ENCODE data around the gene RNF10.

RNF10 gene

DNA sequence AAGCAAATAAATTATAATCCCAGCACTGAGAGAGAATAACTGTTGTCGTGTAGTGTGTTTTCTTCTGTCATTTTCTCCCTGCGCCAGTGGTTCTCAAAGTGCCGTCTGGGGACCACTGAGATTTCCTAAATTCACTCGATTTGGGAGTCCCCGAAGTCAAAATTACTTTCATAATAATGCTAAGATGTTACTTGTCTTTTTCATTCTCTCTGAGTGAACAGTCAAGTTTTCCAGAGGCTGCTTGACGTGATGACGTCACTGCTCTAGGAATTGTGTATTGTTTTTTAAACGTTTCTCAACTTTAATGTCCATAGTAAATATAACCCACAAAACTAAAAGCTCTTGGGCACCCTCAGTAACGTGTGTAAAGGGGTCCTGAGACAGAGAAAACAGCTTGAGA is 47.8 kb downstream of the RNF10 start:
- peaks cover 31 to 44% (median 35%) of the 10 kb centered on the region in 11 experiments for H3K27me3 ChIP-seq
- peak overlapping the region; percentile 60 to 83 (median 81); a peak in 21 of 22 replicates for H3K9ac ChIP-seq
- peak overlapping the region; percentile 77 to 90 (median 83) for H3K4me3 ChIP-seq
- H3K4me1 ChIP-seq, result peaks cover 14 to 28% (median 24%) of the 10 kb centered on the region in 10 experiments
- no peak for TF ChIP-seq Cebpa-rat (IDR thresholded peaks at IDR 0.05)
- H4K20me1 ChIP-seq, result peaks cover 0 to 45% (median 21%) of the 10 kb centered on the region in 11 experiments; a peak in 17 of 22 replicates
- peak overlapping the region in 1 of 11 experiments; percentile 15; a peak in 1 of 22 replicates for H3K27ac ChIP-seq
- H3K9me3 ChIP-seq (replicated peaks in 1 of 11), result no peaks in the 10 kb centered on the region
- peak overlapping the region; percentile 87 to 96 (median 89) for H3K4me2 ChIP-seq
- H3K36me3 ChIP-seq, result peaks cover 27 to 33% (median 31%) of the 10 kb centered on the region in 11 experiments

DNA sequence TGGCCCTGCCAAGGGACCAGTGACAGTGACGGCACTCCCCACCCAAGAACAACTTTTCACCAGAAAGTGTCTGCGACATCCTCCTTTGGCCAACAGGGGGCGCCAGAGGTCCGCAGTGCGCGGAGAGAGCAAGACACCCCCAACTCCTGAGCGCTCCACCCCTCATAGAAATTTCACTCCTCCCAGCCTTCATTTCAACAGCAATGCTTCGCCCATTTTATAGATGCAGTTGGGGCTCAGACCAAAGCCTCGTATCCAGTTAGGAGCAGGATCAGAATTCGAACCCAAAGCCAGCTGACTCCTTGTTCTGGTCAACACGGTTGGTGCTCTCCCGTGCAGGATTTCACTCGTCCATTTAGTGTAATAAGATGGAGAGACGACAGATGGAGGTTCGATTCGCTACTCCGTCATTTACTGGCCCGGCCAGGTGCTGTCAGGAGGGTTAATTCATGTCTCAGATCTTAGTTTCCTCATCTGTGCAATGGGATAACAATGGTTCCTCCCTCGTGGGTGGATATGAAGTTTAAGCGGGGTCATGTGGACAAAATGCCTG is 49.4 kb downstream of the RNF10 start:
- no peak overlapping the region for H3K9ac ChIP-seq
- H3K36me3 ChIP-seq, result peaks cover 11 to 17% (median 16%) of the 10 kb centered on the region in 11 experiments
- H3K4me3 ChIP-seq, result no peak overlapping the region
- peaks cover 31 to 44% (median 35%) of the 10 kb centered on the region in 11 experiments for H3K27me3 ChIP-seq
- peak overlapping the region in 4 of 11 experiments; percentile 25 to 69 (median 48); a peak in 8 of 22 replicates for H3K4me2 ChIP-seq
- H4K20me1 ChIP-seq, result peaks cover 0 to 34% (median 9%) of the 10 kb centered on the region in 11 experiments; a peak in 17 of 22 replicates
- no peak overlapping the region for H3K27ac ChIP-seq
- no peak for TF ChIP-seq Cebpa-rat (IDR thresholded peaks at IDR 0.05)
- H3K4me1 ChIP-seq, result peaks cover 14 to 28% (median 24%) of the 10 kb centered on the region in 10 experiments
- no peaks in the 10 kb centered on the region for H3K9me3 ChIP-seq (replicated peaks in 1 of 11)

DNA sequence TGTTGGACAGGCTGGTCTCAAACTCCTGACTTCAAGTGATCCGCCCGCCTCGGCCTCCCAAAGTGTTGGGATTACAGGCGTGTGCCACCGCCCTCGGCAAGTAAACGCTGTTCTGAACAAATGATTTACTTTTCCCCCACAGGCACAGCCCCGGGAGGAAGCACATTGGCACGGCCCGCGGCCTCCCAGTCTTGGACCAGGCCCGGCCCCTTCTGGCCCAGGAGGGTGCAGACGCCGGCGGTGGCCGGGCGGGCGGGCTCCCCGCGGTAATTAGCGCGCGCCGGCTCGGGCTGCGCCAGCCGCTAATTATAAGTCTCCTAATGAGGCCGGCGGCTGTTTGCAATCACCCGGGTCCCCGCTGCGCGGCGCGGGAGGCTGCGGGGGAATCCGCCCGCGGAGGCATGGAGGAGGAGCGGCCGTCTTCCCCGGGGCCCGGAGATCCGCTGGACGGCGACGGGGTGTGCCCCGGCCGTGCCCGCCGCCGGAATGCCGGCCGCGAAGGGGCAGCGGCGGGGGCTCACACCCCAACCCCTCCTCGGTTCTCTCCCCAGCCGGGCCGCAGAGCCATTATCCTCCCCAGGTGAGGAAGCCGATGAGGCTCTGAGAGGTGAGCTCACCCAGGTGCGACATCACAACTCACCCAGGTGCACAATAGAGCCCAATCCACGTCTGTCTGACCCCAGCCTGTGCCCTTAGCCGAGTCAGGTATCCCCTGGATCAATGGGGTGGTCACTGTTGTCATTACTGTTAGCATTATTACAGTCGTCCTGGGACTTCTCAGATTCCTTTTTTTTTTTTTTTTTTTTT is 50.4 kb downstream of the RNF10 start:
- H3K4me3 ChIP-seq, result peak overlapping the region; percentile 44 to 69 (median 55)
- no peaks in the 10 kb centered on the region for H3K9me3 ChIP-seq (replicated peaks in 1 of 11)
- peak overlapping the region; percentile 75 to 94 (median 89) for H3K4me2 ChIP-seq
- H3K9ac ChIP-seq, result peak overlapping the region; percentile 30 to 66 (median 55); a peak in 19 of 22 replicates
- peaks cover 1 to 7% (median 6%) of the 10 kb centered on the region in 11 experiments; a peak in 20 of 22 replicates for H3K36me3 ChIP-seq
- no peak for TF ChIP-seq Cebpa-rat (IDR thresholded peaks at IDR 0.05)
- H3K27ac ChIP-seq, result no peak overlapping the region
- H3K4me1 ChIP-seq, result peaks cover 14 to 28% (median 24%) of the 10 kb centered on the region in 10 experiments
- peaks cover 31 to 44% (median 35%) of the 10 kb centered on the region in 11 experiments for H3K27me3 ChIP-seq
- H4K20me1 ChIP-seq, result peaks cover 0 to 24% (median 8%) of the 10 kb centered on the region in 11 experiments; a peak in 13 of 22 replicates

GRCh38 chr12:120586206-120586605 is 52.0 kb downstream of the RNF10 start:
- no peak for TF ChIP-seq Cebpa-rat (IDR thresholded peaks at IDR 0.05)
- H3K36me3 ChIP-seq, result no peaks in the 10 kb centered on the region

GRCh38 chr12:120586860-120587259 is 52.7 kb downstream of the RNF10 start:
- Histone ChIP-seq H3K9me3 (replicated peaks in 1 of 11) (no peaks in the 10 kb centered on the region), H3K36me3 (no peaks in the 10 kb centered on the region), H3K9ac (no peak overlapping the region), H3K4me3 (no peak overlapping the region), H4K20me1 (peaks cover 0 to 13% (median 0%) of the 10 kb centered on the region in 11 experiments; a peak in 8 of 22 replicates), H3K27me3 (peaks cover 31 to 44% (median 35%) of the 10 kb centered on the region in 11 experiments), H3K27ac (no peak overlapping the region), H3K4me2 (no peak overlapping the region), H3K4me1 (peaks cover 4 to 17% (median 13%) of the 10 kb centered on the region in 10 experiments; a peak in 18 of 20 replicates)
- no peak for TF ChIP-seq Cebpa-rat (IDR thresholded peaks at IDR 0.05)

More at GRCh38 chr12:120586206-120586605, 52.0 kb downstream of the RNF10 start:
- no peak overlapping the region for H3K4me2 ChIP-seq
- peaks cover 31 to 44% (median 35%) of the 10 kb centered on the region in 11 experiments for H3K27me3 ChIP-seq
- H3K4me3 ChIP-seq, result no peak overlapping the region
- H3K9ac ChIP-seq, result no peak overlapping the region
- H3K27ac ChIP-seq, result no peak overlapping the region
- peaks cover 4 to 19% (median 16%) of the 10 kb centered on the region in 10 experiments; a peak in 18 of 20 replicates for H3K4me1 ChIP-seq
- peaks cover 0 to 13% (median 0%) of the 10 kb centered on the region in 11 experiments; a peak in 8 of 22 replicates for H4K20me1 ChIP-seq
- H3K9me3 ChIP-seq (replicated peaks in 1 of 11), result no peaks in the 10 kb centered on the region

DNA sequence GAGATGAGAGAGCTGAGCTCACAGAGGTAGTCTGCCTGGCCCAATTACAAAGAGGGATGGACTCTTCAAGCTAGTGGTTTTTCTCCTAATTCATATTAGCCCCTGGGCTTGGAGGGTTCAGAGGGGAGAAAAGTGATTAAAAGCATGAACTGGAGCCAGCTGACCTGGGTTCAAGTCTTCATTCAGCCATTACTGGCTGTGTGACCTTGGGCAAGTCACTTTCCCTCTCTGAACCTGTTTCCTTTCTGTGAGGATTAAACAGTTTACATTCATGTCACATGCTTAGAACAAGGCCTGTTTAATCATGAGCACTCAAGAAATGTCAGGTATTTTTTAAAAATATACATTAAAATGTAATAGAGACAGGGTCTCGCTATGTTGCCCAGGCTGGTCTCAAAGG is 54.2 kb downstream of the RNF10 start:
- Histone ChIP-seq H3K4me2 (no peak overlapping the region), H3K4me1 (peaks cover 0 to 15% (median 9%) of the 10 kb centered on the region in 10 experiments; a peak in 11 of 20 replicates), H3K9ac (no peak overlapping the region), H3K36me3 (no peaks in the 10 kb centered on the region), H3K27ac (no peak overlapping the region), H3K4me3 (no peak overlapping the region), H4K20me1 (peaks cover 0 to 13% (median 0%) of the 10 kb centered on the region in 11 experiments; a peak in 8 of 22 replicates), H3K9me3 (replicated peaks in 1 of 11) (no peaks in the 10 kb centered on the region), H3K27me3 (peaks cover 29 to 36% (median 32%) of the 10 kb centered on the region in 11 experiments)
- no peak for TF ChIP-seq Cebpa-rat (IDR thresholded peaks at IDR 0.05)

GRCh38 chr12:120588948-120589930 is 55.1 kb downstream of the RNF10 start:
- Histone ChIP-seq H3K4me2 (no peak overlapping the region), H3K27me3 (peaks cover 21 to 27% (median 24%) of the 10 kb centered on the region in 11 experiments), H3K27ac (no peak overlapping the region), H3K9me3 (replicated peaks in 1 of 11) (no peaks in the 10 kb centered on the region), H3K9ac (no peak overlapping the region), H3K4me3 (no peak overlapping the region), H4K20me1 (peaks cover 0 to 6% (median 0%) of the 10 kb centered on the region in 11 experiments; a peak in 7 of 22 replicates), H3K4me1 (peaks cover 0 to 12% (median 7%) of the 10 kb centered on the region in 10 experiments; a peak in 11 of 20 replicates), H3K36me3 (no peaks in the 10 kb centered on the region)
- no peak for TF ChIP-seq Cebpa-rat (IDR thresholded peaks at IDR 0.05)

Measured in BLaER1 treated with 17β-estradiol and CSF1 and Interleukin-3, amounts not matched to agents 10 nM and 100 nM (cell line).